K562 treated with DMSO at 1 percent for 4 hours (cell line): Measurements from ENCODE around the gene IZUMO1. TPM values are rescaled to one million over a fixed set of nuclear protein-coding genes. Genes with fewer than 3 reads are reported as not detected.

ENCODE experiments used
- total RNA-seq: library from RNA; unstranded; fragments of 300-600 nt; gene quantifications from 2 replicates; pipeline ENCODE4 v1.2.3, GENCODE V29; 2022; ENCODE audit not compliant: insufficient read depth

IZUMO1 gene
- total RNA-seq, result 0.50 TPM in 1 of 2 replicates, not detected in the other

GRCh38 chr19:48746738-48747575 is at the start of gene IZUMO1:
Gene IZUMO1 (minus strand): TSS chr19:48746909. CDS start chr19:48745859, 1,050 bp downstream.

GRCh38 chr19:48755084-48755641 is 8.5 kb upstream of the IZUMO1 start, which contains the start of gene FGF21:
Gene FGF21 (plus strand): TSS chr19:48755524. CDS start chr19:48756237, 713 bp downstream.

GRCh38 chr19:48752496-48753365 is 6.0 kb upstream of the IZUMO1 start, which contains the start of gene FUT1:
Gene FUT1 (minus strand): TSS chr19:48752641. CDS start chr19:48751281, 1,360 bp downstream.

GRCh38 chr19:48740164-48740972 is 6.3 kb downstream of the IZUMO1 start, which contains the start of gene RASIP1:
Gene RASIP1 (minus strand): TSS chr19:48740610. CDS start chr19:48740282, 328 bp downstream.

GRCh38 chr19:48719263-48720171 is 27.2 kb downstream of the IZUMO1 start, which contains the start of gene MAMSTR:
Gene MAMSTR (minus strand): TSS chr19:48719725. CDS start chr19:48719031, 694 bp downstream.

GRCh38 chr19:48695743-48696352 is 50.9 kb downstream of the IZUMO1 start, which contains the start of gene FUT2:
Gene FUT2 (plus strand): TSS chr19:48695971. CDS start chr19:48702957, 6,986 bp downstream.

Other genes with a start within 250 kb of the IZUMO1 start
- 7.2 and 8.2 TPM in 2 replicates for gene LMTK3, start 235.1 kb downstream of the IZUMO1 start, total RNA-seq
- 1.7 and 1.9 TPM in 2 replicates for gene SULT2B1, start 194.7 kb downstream of the IZUMO1 start, total RNA-seq
- gene SPACA4, start 140.2 kb downstream of the IZUMO1 start, total RNA-seq, result not detected in 2 replicates
- gene FAM83E, start 131.8 kb downstream of the IZUMO1 start, total RNA-seq, result 1.7 and 2.8 TPM in 2 replicates
- gene RPL18, start 127.7 kb downstream of the IZUMO1 start, total RNA-seq, result 5,295 and 5,517 TPM in 2 replicates
- 3.9 and 7.1 TPM in 2 replicates for gene SPHK2, start 127.4 kb downstream of the IZUMO1 start, total RNA-seq
- gene DBP, start 109.5 kb downstream of the IZUMO1 start, total RNA-seq, result 18.9 and 23.5 TPM in 2 replicates
- 10.3 and 27.1 TPM in 2 replicates for gene CA11, start 100.7 kb downstream of the IZUMO1 start, total RNA-seq
- 0.33 TPM in 1 of 2 replicates, not detected in the other for gene NTN5, start 73.9 kb downstream of the IZUMO1 start, total RNA-seq
- not detected in 2 replicates for gene FUT2, start 50.9 kb downstream of the IZUMO1 start, total RNA-seq
- gene MAMSTR, start 27.2 kb downstream of the IZUMO1 start, total RNA-seq, result 0.73 TPM in 1 of 2 replicates, not detected in the other
- gene RASIP1, start 6.3 kb downstream of the IZUMO1 start, total RNA-seq, result 6.5 and 7.8 TPM in 2 replicates
- gene FUT1, start 5.7 kb upstream of the IZUMO1 start, total RNA-seq, result 4.8 and 13.9 TPM in 2 replicates
- gene FGF21, start 8.6 kb upstream of the IZUMO1 start, total RNA-seq, result not detected in 2 replicates
- gene BCAT2, start 64.1 kb upstream of the IZUMO1 start, total RNA-seq, result 68.9 and 69.1 TPM in 2 replicates
- gene HSD17B14, start 89.6 kb upstream of the IZUMO1 start, total RNA-seq, result not detected in 2 replicates
- gene PLEKHA4, start 121.7 kb upstream of the IZUMO1 start, total RNA-seq, result 17.1 and 25.9 TPM in 2 replicates
- 85.0 and 106 TPM in 2 replicates for gene PPP1R15A, start 125.5 kb upstream of the IZUMO1 start, total RNA-seq
- not detected in 2 replicates for gene TULP2, start 151.8 kb upstream of the IZUMO1 start, total RNA-seq
- 279 and 316 TPM in 2 replicates for gene NUCB1, start 153.4 kb upstream of the IZUMO1 start, total RNA-seq
- gene DHDH, start 186.8 kb upstream of the IZUMO1 start, total RNA-seq, result 2.6 and 6.7 TPM in 2 replicates
- gene BAX, start 208.0 kb upstream of the IZUMO1 start, total RNA-seq, result 90.6 and 152 TPM in 2 replicates
- 5,415 and 5,880 TPM in 2 replicates for gene FTL, start 218.4 kb upstream of the IZUMO1 start, total RNA-seq
- gene GYS1, start 246.4 kb upstream of the IZUMO1 start, total RNA-seq, result 18.0 and 22.2 TPM in 2 replicates
- 219 and 288 TPM in 2 replicates for gene RUVBL2, start 247.0 kb upstream of the IZUMO1 start, total RNA-seq